ENCODE data around the gene PRKG1. TPM values are rescaled to one million over a fixed set of nuclear protein-coding genes. Genes with fewer than 3 reads are reported as not detected.

PRKG1 gene
- total RNA-seq, 1 experiment from 2014 or later, result 7.4 TPM

DNA sequence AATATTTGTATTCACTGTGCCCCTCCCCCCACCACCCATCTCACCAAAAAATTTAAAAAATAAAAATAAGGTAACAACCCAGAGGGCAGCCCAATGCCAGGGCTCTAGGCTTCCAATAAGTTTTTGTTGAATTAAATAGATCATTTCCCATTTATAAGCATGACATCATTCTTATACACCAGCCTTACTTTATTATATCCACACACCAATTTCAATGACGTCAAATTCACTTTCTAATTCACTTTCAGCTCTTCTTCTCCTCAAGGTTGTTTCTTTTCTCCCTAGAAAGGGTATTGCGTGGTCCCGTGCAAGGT is 1238.6 kb downstream of the PRKG1 start:
- H3K9me2 ChIP-seq (replicated peaks; ENCODE audit: low read length), result no peaks in the 10 kb centered on the region
- no peak for ATAC-seq
- peaks cover 32% of the 10 kb centered on the region for H3K36me3 ChIP-seq (ENCODE audit: low read depth, low read length)
- H3K4me1 ChIP-seq (ENCODE audit: insufficient read depth, low read length), result peaks cover 50% of the 10 kb centered on the region
- peak overlapping the region; percentile 80 for H3K4me2 ChIP-seq (ENCODE audit: low read length)
- H3F3A ChIP-seq (ENCODE audit: low read length, unreplicated experiment), result peaks cover 31% of the 10 kb centered on the region
- TF ChIP-seq EZH2 (IDR thresholded peaks at IDR 0.05; ENCODE audit: low read length, unreplicated experiment) (no peak), EZH2phosphoT487 (IDR thresholded peaks at IDR 0.05; ENCODE audit: borderline replicate concordance, low read length) (no peak)
- TF ChIP-seq, protein P1, sequence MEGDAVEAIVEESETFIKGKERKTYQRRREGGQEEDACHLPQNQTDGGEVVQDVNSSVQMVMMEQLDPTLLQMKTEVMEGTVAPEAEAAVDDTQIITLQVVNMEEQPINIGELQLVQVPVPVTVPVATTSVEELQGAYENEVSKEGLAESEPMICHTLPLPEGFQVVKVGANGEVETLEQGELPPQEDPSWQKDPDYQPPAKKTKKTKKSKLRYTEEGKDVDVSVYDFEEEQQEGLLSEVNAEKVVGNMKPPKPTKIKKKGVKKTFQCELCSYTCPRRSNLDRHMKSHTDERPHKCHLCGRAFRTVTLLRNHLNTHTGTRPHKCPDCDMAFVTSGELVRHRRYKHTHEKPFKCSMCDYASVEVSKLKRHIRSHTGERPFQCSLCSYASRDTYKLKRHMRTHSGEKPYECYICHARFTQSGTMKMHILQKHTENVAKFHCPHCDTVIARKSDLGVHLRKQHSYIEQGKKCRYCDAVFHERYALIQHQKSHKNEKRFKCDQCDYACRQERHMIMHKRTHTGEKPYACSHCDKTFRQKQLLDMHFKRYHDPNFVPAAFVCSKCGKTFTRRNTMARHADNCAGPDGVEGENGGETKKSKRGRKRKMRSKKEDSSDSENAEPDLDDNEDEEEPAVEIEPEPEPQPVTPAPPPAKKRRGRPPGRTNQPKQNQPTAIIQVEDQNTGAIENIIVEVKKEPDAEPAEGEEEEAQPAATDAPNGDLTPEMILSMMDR (conservative IDR thresholded peaks at IDR 0.05; ENCODE audit: low read depth, low read length), result no peak
- no TSS peak for BruUV-seq (replicated peaks)
- no peak for DNase-seq
- peaks cover 9% of the 10 kb centered on the region for H4K20me1 ChIP-seq (ENCODE audit: low read length)
- H3K9ac ChIP-seq (ENCODE audit: low read length), result peak overlapping the region; percentile 87
- peak overlapping the region; percentile 73 for H2AFZ ChIP-seq (ENCODE audit: low read length)
- intact Hi-C loops (cut with micrococcal nuclease), result no loop called here
- H3K27me3 ChIP-seq (ENCODE audit: low read length), result no peaks in the 10 kb centered on the region
- POLR2A ChIA-PET (ENCODE audit: unreplicated experiment), result interaction anchor here (0.5 to 2.8 kb wide), 3 partner anchors 120 to 174 kb away, joined by 3 to 27 read pairs (median 3); no protein-coding TSS in a partner anchor
- peak overlapping the region; percentile 76 for H3K4me3 ChIP-seq (ENCODE audit: low read length)
- peak overlapping the region; percentile 82 for H3K27ac ChIP-seq (ENCODE audit: low read length)
- CTCF ChIA-PET, result interaction anchor here (1.2 to 3.3 kb wide), 3 partner anchors 57 to 254 kb away, joined by 3 to 56 read pairs (median 37); no protein-coding TSS in a partner anchor
- no peaks in the 10 kb centered on the region for H3K9me3 ChIP-seq (ENCODE audit: low read length)
- peaks cover 54% of the 10 kb centered on the region for H3K79me2 ChIP-seq (ENCODE audit: low read length)

DNA sequence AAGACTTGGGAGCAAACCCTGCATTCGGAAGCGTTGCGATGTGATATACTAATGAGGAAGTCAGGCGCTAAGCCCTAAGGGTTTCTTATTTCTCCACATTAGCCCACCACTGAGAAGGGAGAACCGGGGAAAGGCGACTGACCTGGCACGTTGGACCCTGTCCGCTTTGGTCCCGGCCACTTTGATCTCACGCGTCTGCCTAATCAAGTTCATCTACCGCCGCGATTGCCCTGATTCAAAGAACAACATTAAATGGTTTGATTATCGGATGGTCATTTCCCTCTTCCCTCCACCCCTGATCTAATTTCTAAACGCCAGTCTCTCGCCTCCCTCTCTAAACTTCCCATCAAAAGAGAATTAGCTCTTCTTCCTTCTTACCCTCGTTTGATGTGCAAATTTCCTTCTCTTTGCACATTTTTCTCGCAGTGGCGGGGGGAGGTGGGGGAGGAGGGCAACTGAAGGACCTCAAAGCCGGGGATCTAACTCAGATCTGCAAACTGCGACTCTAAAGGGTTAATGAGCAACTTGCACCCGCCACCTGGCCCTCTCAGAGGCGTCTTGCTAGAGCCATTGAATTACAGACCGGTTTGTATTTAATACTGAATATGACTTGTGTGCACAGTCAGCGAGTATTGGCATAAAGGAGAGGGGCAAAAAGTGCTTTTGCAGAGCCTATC is 1239.1 kb downstream of the PRKG1 start:
- H3K27ac ChIP-seq (ENCODE audit: low read length), result peak overlapping the region; percentile 82
- H3K9me2 ChIP-seq (replicated peaks; ENCODE audit: low read length), result no peaks in the 10 kb centered on the region
- H3K27me3 ChIP-seq (ENCODE audit: low read length), result no peaks in the 10 kb centered on the region
- no TSS peak for BruUV-seq (replicated peaks)
- H3F3A ChIP-seq (ENCODE audit: low read length, unreplicated experiment), result peaks cover 36% of the 10 kb centered on the region
- ATAC-seq (peak; percentile 2), DNase-seq (no peak)
- peaks cover 59% of the 10 kb centered on the region for H3K79me2 ChIP-seq (ENCODE audit: low read length)
- H3K9ac ChIP-seq (ENCODE audit: low read length), result peak overlapping the region; percentile 87
- peaks cover 9% of the 10 kb centered on the region for H4K20me1 ChIP-seq (ENCODE audit: low read length)
- CTCF ChIA-PET, result interaction anchor here (0.8 to 3.3 kb wide), 7 partner anchors 56 to 253 kb away, joined by 3 to 56 read pairs (median 11); no protein-coding TSS in a partner anchor
- peaks cover 52% of the 10 kb centered on the region for H3K4me1 ChIP-seq (ENCODE audit: insufficient read depth, low read length)
- H3K36me3 ChIP-seq (ENCODE audit: low read depth, low read length), result peaks cover 33% of the 10 kb centered on the region
- H3K9me3 ChIP-seq (ENCODE audit: low read length), result no peaks in the 10 kb centered on the region
- POLR2A ChIA-PET (ENCODE audit: unreplicated experiment), result interaction anchor here (0.5 to 2.8 kb wide), 12 partner anchors 54 to 257 kb away, joined by 3 to 27 read pairs (median 6); no protein-coding TSS in a partner anchor
- peak overlapping the region; percentile 76 for H3K4me3 ChIP-seq (ENCODE audit: low read length)
- intact Hi-C loops (cut with micrococcal nuclease), result no loop called here
- TF ChIP-seq EZH2 (IDR thresholded peaks at IDR 0.05; ENCODE audit: low read length, unreplicated experiment) (no peak), EZH2phosphoT487 (IDR thresholded peaks at IDR 0.05; ENCODE audit: borderline replicate concordance, low read length) (no peak)
- TF ChIP-seq, protein P1 (conservative IDR thresholded peaks at IDR 0.05; ENCODE audit: low read depth, low read length), result no peak
- H3K4me2 ChIP-seq (ENCODE audit: low read length), result peak overlapping the region; percentile 80
- peak overlapping the region; percentile 73 for H2AFZ ChIP-seq (ENCODE audit: low read length)
